KMS-11 (cell line): ENCODE data around the gene APOL3.
A peak's percentile ranks its signal among the peaks of the same experiment; 100 is the strongest.

ENCODE experiments used
- H2AFZ ChIP-seq: fragments of 200-600 bp; sonication (generic); 2 replicates; pipeline ENCODE4 v1.6.1; 2016; ENCODE audit warnings: antibody characterized with exemption, mixed run types, low read depth
- H3K27ac ChIP-seq: fragments of 200-600 bp; sonication (generic); 2 replicates; pipeline ENCODE4 v1.6.1; 2016; ENCODE audit warnings: mild to moderate bottlenecking, mixed run types
- H3K27me3 ChIP-seq: fragments of 200-600 bp; sonication (generic); 2 replicates; pipeline ENCODE4 v1.6.1; 2017; ENCODE audit warnings: mild to moderate bottlenecking, low read depth, mixed run types, moderate library complexity; ENCODE audit not compliant: insufficient read depth
- H3K36me3 ChIP-seq: fragments of 200-600 bp; sonication (generic); 2 replicates; pipeline ENCODE4 v1.6.1; 2017; ENCODE audit warnings: mild to moderate bottlenecking, mixed run types; ENCODE audit not compliant: insufficient read depth
- H3K4me1 ChIP-seq: fragments of 200-600 bp; sonication (generic); 2 replicates; pipeline ENCODE4 v1.6.1; 2016; ENCODE audit warnings: mild to moderate bottlenecking, low read depth, mixed run types; ENCODE audit not compliant: poor library complexity, severe bottlenecking
- H3K4me2 ChIP-seq: fragments of 200-600 bp; sonication (generic); 2 replicates; pipeline ENCODE4 v1.7.0; 2016; ENCODE audit warnings: mild to moderate bottlenecking, mixed run types
- H3K4me3 ChIP-seq: fragments of 200-600 bp; sonication (generic); IDR thresholded peaks from 2 replicates; pipeline ENCODE4 v1.6.1; 2017; ENCODE audit warnings: low read depth, low read length, mixed read lengths; ENCODE audit not compliant: insufficient read depth
- H3K79me2 ChIP-seq: fragments of 200-600 bp; sonication (generic); 2 replicates; pipeline ENCODE4 v1.6.1; 2016; ENCODE audit warnings: low read depth, mixed run types; ENCODE audit not compliant: insufficient read depth
- H3K9ac ChIP-seq: fragments of 200-600 bp; sonication (generic); 2 replicates; pipeline ENCODE4 v1.6.1; 2016; ENCODE audit warnings: mild to moderate bottlenecking, mixed run types
- H4K20me1 ChIP-seq: fragments of 200-600 bp; sonication (generic); 2 replicates; pipeline ENCODE4 v1.6.1; 2016; ENCODE audit warnings: mild to moderate bottlenecking, mixed run types; ENCODE audit not compliant: insufficient read depth
- TF ChIP-seq, protein P1 (sequence below): fragments of 200-600 bp; sonication (generic); conservative IDR thresholded peaks from 2 replicates; pipeline ENCODE4 v1.6.1; 2017; ENCODE audit warnings: low read depth, mild to moderate bottlenecking, antibody characterized with exemption, low read length, moderate library complexity, mixed read lengths

Gene APOL3

DNA sequence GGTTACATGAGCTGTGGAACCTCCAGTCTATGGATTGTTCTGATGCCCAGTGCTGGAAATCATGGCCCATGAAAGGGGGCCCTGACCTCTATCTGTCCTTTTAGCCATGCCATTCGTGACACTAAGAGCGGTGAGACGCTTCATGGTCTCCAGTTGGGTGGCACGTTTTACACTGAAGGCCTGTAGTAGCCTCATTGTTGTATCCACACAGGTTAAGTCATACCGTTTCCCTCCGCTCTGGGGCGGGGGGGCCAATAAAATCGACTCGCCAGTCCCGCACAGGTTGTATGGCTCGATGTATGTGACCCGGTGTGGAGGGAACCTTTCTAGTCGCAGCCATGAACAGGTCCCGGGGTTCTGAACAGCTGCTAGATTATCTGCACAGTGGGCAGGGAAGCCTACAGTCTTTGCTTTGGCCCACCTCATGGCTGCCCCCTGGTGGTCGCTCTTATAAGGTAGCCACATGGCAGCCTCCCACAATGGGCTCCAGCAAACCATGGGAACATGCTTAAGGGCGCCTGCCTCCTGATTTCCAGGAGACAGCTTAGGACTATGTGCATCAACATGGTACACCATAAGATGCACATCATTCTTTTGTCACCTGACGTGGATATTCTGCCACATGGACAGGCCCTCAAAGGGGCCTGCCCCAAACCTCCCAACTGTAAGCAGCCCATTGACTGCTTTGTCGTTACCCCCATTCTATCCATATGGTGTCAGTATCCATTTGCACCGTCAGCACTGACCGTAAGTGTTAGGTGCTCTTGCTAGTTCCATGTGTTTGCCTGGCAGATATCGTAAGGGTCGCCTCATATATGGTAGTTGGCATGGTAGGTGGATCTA lies 19.7 kb upstream of the APOL3 start:
- peak overlapping the region; percentile 26; the same call in 1 of the 2 replicates for H2AFZ ChIP-seq
- no peak overlapping the region for H3K9ac ChIP-seq
- no peaks in the 10 kb centered on the region for H3K27me3 ChIP-seq
- H3K36me3 ChIP-seq, result no peaks in the 10 kb centered on the region
- no peak overlapping the region for H3K4me2 ChIP-seq
- no peaks in the 10 kb centered on the region for H3K79me2 ChIP-seq
- no peak overlapping the region for H3K4me3 ChIP-seq
- no peaks in the 10 kb centered on the region for H4K20me1 ChIP-seq
- TF ChIP-seq, protein P1, sequence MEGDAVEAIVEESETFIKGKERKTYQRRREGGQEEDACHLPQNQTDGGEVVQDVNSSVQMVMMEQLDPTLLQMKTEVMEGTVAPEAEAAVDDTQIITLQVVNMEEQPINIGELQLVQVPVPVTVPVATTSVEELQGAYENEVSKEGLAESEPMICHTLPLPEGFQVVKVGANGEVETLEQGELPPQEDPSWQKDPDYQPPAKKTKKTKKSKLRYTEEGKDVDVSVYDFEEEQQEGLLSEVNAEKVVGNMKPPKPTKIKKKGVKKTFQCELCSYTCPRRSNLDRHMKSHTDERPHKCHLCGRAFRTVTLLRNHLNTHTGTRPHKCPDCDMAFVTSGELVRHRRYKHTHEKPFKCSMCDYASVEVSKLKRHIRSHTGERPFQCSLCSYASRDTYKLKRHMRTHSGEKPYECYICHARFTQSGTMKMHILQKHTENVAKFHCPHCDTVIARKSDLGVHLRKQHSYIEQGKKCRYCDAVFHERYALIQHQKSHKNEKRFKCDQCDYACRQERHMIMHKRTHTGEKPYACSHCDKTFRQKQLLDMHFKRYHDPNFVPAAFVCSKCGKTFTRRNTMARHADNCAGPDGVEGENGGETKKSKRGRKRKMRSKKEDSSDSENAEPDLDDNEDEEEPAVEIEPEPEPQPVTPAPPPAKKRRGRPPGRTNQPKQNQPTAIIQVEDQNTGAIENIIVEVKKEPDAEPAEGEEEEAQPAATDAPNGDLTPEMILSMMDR, result peak; percentile 89
- H3K4me1 ChIP-seq, result no peaks in the 10 kb centered on the region
- H3K27ac ChIP-seq, result no peak overlapping the region

GRCh38 chr22:36177160-36177559 lies 16.6 kb upstream of the APOL3 start:
- H3K4me3 ChIP-seq, result no peak overlapping the region
- H3K36me3 ChIP-seq, result no peaks in the 10 kb centered on the region
- H3K9ac ChIP-seq, result no peak overlapping the region
- H4K20me1 ChIP-seq, result no peaks in the 10 kb centered on the region
- H3K27ac ChIP-seq, result no peak overlapping the region
- no peak overlapping the region for H3K4me2 ChIP-seq
- TF ChIP-seq, protein P1, result no peak
- no peaks in the 10 kb centered on the region for H3K79me2 ChIP-seq
- H2AFZ ChIP-seq, result no peak overlapping the region
- no peaks in the 10 kb centered on the region for H3K27me3 ChIP-seq
- no peaks in the 10 kb centered on the region for H3K4me1 ChIP-seq

DNA sequence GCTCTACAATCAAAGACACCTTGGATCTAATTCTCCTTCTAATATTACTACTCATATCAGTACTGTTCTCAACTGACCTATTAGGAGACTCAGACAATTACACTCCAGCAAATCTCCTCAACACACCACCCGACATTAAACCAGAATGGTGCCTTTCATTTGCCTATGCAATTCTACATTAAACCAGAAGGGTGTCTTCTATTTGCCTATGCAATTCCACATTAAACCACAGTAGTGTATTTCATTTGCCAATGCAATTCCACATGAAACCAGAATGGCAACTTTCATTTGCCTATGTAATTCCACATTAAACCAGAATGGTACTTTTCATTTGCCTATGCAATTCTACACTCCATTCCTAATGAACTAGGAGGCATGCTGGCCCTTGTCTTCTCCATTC lies 15.3 kb upstream of the APOL3 start:
- Histone ChIP-seq H3K27me3 (no peaks in the 10 kb centered on the region), H3K36me3 (no peaks in the 10 kb centered on the region), H2AFZ (no peak overlapping the region), H4K20me1 (no peaks in the 10 kb centered on the region), H3K27ac (no peak overlapping the region), H3K79me2 (no peaks in the 10 kb centered on the region), H3K4me2 (no peak overlapping the region), H3K4me3 (no peak overlapping the region), H3K9ac (no peak overlapping the region), H3K4me1 (no peaks in the 10 kb centered on the region)
- TF ChIP-seq, protein P1, result no peak

- no peaks in the 10 kb centered on the region for H4K20me1 ChIP-seq
- no peaks in the 10 kb centered on the region for H3K36me3 ChIP-seq
- H3K9ac ChIP-seq, result no peak overlapping the region
- H2AFZ ChIP-seq, result no peak overlapping the region
- H3K4me2 ChIP-seq, result no peak overlapping the region
- H3K4me3 ChIP-seq, result no peak overlapping the region
- no peaks in the 10 kb centered on the region for H3K27me3 ChIP-seq
- no peaks in the 10 kb centered on the region for H3K79me2 ChIP-seq
- TF ChIP-seq, protein P1, result no peak
- no peak overlapping the region for H3K27ac ChIP-seq
- H3K4me1 ChIP-seq, result no peaks in the 10 kb centered on the region
Measured at GRCh38 chr22:36171941-36172340, 11.4 kb upstream of the APOL3 start.
